ENCODE data around the gene MPDU1. TPM values are rescaled to one million over a fixed set of nuclear protein-coding genes. Genes with fewer than 3 reads are reported as not detected.

The MPDU1 gene
- total and polyA plus RNA-seq, 2 of the 13 experiments (the other 11 are each of a cell fraction or from before 2014, with no cell fraction given) = 112 to 167 TPM

DNA sequence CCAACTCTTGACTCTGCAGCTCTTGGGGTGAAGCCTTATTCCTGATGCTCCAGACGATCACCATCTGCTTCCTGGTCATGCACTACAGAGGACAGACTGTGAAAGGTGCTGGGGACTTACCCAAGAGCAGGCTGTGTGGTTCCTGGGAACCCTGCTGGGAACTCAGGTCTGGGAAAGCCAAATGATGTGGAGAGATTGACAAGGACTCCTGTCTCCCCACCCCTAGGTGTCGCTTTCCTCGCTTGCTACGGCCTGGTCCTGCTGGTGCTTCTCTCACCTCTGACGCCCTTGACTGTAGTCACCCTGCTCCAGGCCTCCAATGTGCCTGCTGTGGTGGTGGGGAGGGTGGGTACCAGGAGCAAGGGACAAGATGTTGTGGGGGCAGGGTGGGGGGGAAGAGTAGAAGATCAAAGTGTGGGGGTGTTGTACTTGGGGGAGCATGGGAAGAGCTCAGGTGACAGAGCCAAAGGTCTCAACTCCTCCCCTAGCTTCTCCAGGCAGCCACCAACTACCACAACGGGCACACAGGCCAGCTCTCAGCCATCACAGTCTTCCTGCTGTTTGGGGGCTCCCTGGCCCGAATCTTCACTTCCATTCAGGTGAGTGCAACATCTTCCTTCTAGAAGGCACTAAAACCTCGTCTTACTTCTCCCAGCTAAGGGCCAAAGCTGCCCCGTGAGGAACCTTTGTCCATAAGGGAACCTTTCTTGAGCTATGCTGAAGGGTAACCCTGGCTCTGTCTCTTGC is 3.2 kb downstream of the MPDU1 start (continued):
- TF ChIP-seq RNF219 (CRISPR knock-in tag; IDR thresholded peaks at IDR 0.05) (no peak), THAP11 (CRISPR knock-in tag; IDR thresholded peaks at IDR 0.05) (peak; percentile 30; the same call in 1 of the 2 replicates), SSRP1 (CRISPR knock-in tag; IDR thresholded peaks at IDR 0.05) (no peak), KDM2A (CRISPR knock-in tag; IDR thresholded peaks at IDR 0.05; ENCODE audit: borderline replicate concordance, low read depth) (peak; percentile 35; the same call in 1 of the 2 replicates), ATM (IDR thresholded peaks at IDR 0.05; ENCODE audit: borderline replicate concordance) (no peak)
- TF ChIP-seq, protein P1, sequence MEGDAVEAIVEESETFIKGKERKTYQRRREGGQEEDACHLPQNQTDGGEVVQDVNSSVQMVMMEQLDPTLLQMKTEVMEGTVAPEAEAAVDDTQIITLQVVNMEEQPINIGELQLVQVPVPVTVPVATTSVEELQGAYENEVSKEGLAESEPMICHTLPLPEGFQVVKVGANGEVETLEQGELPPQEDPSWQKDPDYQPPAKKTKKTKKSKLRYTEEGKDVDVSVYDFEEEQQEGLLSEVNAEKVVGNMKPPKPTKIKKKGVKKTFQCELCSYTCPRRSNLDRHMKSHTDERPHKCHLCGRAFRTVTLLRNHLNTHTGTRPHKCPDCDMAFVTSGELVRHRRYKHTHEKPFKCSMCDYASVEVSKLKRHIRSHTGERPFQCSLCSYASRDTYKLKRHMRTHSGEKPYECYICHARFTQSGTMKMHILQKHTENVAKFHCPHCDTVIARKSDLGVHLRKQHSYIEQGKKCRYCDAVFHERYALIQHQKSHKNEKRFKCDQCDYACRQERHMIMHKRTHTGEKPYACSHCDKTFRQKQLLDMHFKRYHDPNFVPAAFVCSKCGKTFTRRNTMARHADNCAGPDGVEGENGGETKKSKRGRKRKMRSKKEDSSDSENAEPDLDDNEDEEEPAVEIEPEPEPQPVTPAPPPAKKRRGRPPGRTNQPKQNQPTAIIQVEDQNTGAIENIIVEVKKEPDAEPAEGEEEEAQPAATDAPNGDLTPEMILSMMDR (CRISPR knock-in tag; IDR thresholded peaks at IDR 0.05) = peak; percentile 73

Data from HepG2 (cell line).